HG02759 (cell line): ENCODE measurements around the gene ITGB6.

Experiments used
- ATAC-seq: cut with Tn5 transposase; IDR thresholded peaks from one replicate; pipeline ENCODE4 v1.9.1; 2021; ENCODE audit warnings: mild to moderate bottlenecking, moderate library complexity; ENCODE audit not compliant: unreplicated experiment

Gene ITGB6

GRCh38 chr2:160054984-160055725 is 144.9 kb downstream of the ITGB6 start:
- no peak for ATAC-seq

GRCh38 chr2:160053946-160054345 is 146.1 kb downstream of the ITGB6 start:
- ATAC-seq, result no peak

- no peak for ATAC-seq
Observed at GRCh38 chr2:160052531-160052930, 147.5 kb downstream of the ITGB6 start.

GRCh38 chr2:160051371-160051800 is 148.7 kb downstream of the ITGB6 start:
- ATAC-seq, result no peak

- no peak for ATAC-seq
Observed at GRCh38 chr2:160050147-160050546, 149.9 kb downstream of the ITGB6 start.
